Muscle layer of colon (tissue), 2 donors: ENCODE data around the gene OCIAD1.

Source experiments
- H3K27ac ChIP-seq: one replicate; pipeline ENCODE4 v1.7.0; 2013; ENCODE audit warnings: low read depth, mild to moderate bottlenecking, low read length, moderate library complexity
- H3K27me3 ChIP-seq, 2 donors: one replicate each; pipeline ENCODE4 v1.7.0; 2013; ENCODE audit warnings: low read length in 2 of 2, mild to moderate bottlenecking in 2 of 2; ENCODE audit not compliant: insufficient read depth in 2 of 2, control insufficient read depth in 1 of 2
- H3K36me3 ChIP-seq: one replicate; pipeline ENCODE4 v1.7.0; 2013; ENCODE audit warnings: mild to moderate bottlenecking, low read length; ENCODE audit not compliant: insufficient read depth
- H3K4me1 ChIP-seq: one replicate; pipeline ENCODE4 v1.7.0; 2013; ENCODE audit warnings: mild to moderate bottlenecking, low read length; ENCODE audit not compliant: insufficient read depth
- H3K4me3 ChIP-seq, 2 donors: one replicate each; pipeline ENCODE4 v1.7.0; 2013; ENCODE audit warnings: low read length in 2 of 2, low read depth in 1 of 2, mild to moderate bottlenecking in 1 of 2, moderate library complexity in 1 of 2
- H3K9ac ChIP-seq: one replicate; pipeline ENCODE4 v1.7.0; 2013; ENCODE audit warnings: low read length
- H3K9me3 ChIP-seq: one replicate; pipeline ENCODE4 v1.7.0; 2013; ENCODE audit warnings: mild to moderate bottlenecking, low read length
- donor health status: abdominal sarcoma.
- donor health status: Adenocarcinoma of cecum.

OCIAD1 gene

DNA sequence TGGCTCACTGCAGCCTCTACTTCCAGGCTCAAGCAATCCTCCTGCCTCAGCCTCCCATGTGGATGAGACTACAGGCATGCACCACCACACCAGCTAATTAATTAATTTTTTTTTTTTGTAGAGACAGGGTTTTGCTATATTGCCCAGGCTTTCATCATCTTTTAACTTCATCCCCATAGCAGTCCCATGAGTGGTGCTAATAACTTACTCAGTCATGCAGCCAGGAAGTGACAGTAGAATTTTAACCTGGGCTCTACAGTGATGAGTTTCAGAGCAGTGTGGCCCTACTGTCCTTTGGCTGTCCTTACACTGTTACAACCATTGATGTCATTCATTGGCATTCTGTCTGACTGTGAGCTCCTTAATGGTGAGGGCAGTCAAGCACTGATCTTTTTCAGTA, 79.6 kb downstream of the OCIAD1 start:
- Histone ChIP-seq H3K9me3 (no peaks in the 10 kb centered on the region), H3K4me1 (peaks cover 10% of the 10 kb centered on the region), H3K9ac (no peak overlapping the region), H3K27ac (no peak overlapping the region), H3K27me3 (peaks cover 0 to 8% of the 10 kb centered on the region in 2 donors), H3K36me3 (no peaks in the 10 kb centered on the region), H3K4me3 (no peak overlapping the region)
